OCI-LY3 (cell line): ENCODE measurements around the gene LSG1.

Source experiments
- CTCF ChIP-seq: fragments of 200-600, 300-600 bp; sonication (generic); IDR thresholded peaks from 2 replicates; pipeline ENCODE4 v1.5.1; 2014; ENCODE audit warnings: antibody characterized with exemption, low read length, low read depth
- EZH2phosphoT487 ChIP-seq: fragments of 200-600 bp; shearing (Covaris generic); IDR thresholded peaks from 2 replicates; pipeline ENCODE4 v1.6.1; 2018; ENCODE audit warnings: antibody characterized with exemption, mixed run types, low read depth

- TF ChIP-seq CTCF (no peak), EZH2phosphoT487 (no peak)
Observed at GRCh38 chr3:194671900-194672808, at the start of gene LSG1.
